GM21619 (cell line): ENCODE data around the gene CAVIN2.

Experiments used
- ATAC-seq: cut with Tn5 transposase; IDR thresholded peaks from one replicate; pipeline ENCODE4 v1.9.1; 2021; ENCODE audit not compliant: unreplicated experiment

The CAVIN2 gene

GRCh38 chr2:191866195-191866594 is 19.3 kb upstream of the CAVIN2 start:
- no peak for ATAC-seq

DNA sequence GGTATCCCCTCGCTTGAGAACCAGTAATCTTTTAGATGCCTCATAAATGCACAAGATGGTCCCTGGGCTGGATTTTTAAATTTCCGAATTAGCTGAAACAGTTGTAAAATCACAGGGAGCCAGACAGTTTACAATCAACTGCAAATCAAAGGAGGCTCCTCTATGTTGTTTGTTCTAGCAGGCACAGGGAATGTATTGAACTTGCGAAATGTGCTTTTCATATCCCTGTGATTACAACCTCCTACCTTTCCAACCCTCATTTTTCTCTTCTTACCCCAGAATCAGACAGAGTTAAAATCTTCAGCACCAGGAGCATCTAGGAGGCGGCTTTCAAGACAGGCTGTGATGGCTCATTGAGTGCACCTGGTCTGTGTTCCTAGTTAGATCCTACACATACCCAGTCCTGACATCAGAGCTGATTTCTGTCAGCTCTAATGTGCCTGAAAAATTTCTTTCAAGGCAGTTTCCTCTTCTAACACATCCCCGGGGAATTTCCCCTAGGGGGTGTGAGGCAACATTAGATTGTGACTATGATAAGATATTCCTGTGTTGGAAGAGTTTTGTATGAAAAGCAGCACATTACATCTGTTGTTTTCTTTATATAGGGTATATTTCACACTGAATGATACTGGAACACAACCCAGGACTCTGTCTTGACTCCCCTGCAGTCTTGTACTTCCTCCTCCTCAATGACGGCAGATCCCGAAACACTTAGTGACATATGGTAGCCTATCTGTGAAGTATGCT is 17.9 kb upstream of the CAVIN2 start:
- ATAC-seq, result no peak

DNA sequence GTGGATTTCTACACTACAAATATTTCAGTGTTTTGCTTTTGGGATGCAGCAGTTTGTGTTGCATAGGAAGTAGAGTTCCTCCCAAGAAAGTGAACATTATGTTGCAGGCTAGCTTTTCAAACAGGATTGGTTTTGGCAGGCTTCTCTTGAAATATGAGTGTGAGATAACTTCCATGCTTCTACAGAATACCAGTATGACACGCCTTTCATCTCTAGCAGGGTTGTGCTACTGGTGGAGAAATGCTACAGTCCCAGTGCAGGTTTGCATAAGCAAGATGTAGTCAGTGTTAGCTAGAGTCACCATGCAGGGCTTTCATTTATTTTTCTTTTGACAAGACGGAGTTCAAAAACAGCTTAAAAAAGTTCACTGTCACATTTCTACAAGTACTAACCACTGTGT is 17.1 kb upstream of the CAVIN2 start:
- ATAC-seq, result no peak

DNA sequence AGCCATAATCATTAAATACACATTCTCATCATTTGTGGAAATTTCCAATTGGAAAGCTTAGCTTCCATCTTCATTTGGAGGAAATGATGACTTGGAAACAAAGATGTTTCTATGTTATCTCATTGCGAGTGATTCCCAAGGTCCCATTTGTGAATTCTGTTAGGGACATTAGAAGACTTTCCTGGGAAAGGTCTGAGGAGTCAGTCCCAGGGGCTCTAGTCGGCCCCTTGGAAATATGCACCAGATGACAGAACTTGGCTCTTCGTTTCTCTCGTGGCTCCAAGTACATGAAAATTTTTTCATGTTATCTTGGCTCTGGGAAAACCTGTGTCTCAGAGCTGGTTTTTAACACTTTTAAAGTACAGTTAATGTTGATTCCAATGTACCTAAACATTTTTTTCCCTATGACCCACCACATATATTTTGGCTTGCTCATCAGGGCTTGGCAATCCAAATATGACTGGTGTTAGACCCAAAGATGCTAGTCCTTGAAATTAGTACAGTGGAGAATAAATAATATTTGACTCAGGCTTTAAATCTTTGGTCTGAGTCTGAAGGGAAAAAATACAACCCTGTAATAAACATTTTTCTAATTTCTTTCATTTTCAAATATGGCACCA is 15.4 kb upstream of the CAVIN2 start:
- ATAC-seq, result no peak

DNA sequence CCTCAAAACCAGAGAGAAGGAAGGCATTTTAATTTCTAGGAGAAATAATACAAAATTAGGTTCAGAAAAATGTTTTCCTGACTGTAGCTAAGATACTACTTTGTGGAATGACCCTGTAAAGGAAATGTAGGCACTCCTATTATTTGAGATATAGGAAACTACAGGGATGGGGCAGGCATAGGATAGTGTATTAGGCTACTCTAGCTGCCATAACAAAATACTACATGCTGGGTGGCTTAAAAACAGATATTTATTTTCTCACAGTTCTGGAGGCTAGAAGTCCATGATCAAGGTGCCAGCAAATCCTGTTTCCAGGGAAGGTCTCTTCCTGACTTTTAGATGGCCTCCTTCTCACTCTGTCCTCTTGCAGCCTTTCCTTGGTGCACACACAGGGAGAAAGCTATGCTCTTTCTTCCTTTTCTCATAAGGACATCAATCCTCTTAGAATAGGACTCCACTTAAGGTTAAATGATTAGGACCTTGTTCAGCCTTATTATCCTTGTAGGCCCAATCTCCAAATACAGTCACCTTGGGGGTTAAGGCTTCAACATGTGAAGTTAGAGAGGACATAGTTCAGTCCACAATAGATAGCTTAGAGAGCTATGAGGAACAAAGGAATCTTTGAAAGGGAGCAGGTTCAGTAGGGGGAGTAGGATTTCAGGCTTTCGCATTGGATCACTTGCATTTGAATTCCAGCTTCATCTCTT is 14.0 kb upstream of the CAVIN2 start:
- ATAC-seq, result no peak

DNA sequence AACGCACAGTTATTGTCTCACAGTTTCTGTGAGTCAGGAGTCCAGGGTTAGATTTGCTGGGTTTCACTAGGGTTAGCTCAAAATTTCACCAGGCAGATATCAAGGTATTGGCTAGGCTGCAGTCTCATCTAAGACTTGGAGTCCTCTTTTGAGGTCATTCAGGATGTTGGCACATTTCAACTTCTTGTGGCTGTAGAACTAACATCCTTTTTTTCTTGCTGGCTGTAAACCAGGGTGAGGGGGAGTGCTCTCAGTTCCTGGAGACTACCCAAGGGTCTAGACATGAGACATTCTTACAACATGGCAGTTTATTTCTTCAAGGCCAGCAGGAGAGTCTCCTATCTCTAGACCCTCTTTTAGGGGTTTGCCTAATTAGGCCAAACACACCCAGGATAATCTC is 12.8 kb upstream of the CAVIN2 start:
- ATAC-seq, result no peak

- no peak for ATAC-seq
These were observed 11.0 kb upstream of the CAVIN2 start for GRCh38 chr2:191857886-191858285.

GRCh38 chr2:191857259-191857805 is 10.4 kb upstream of the CAVIN2 start:
- no peak for ATAC-seq

GRCh38 chr2:191856111-191856876 is 9.4 kb upstream of the CAVIN2 start:
- ATAC-seq, result no peak

- no peak for ATAC-seq
These were observed 8.5 kb upstream of the CAVIN2 start for GRCh38 chr2:191855382-191855781.

DNA sequence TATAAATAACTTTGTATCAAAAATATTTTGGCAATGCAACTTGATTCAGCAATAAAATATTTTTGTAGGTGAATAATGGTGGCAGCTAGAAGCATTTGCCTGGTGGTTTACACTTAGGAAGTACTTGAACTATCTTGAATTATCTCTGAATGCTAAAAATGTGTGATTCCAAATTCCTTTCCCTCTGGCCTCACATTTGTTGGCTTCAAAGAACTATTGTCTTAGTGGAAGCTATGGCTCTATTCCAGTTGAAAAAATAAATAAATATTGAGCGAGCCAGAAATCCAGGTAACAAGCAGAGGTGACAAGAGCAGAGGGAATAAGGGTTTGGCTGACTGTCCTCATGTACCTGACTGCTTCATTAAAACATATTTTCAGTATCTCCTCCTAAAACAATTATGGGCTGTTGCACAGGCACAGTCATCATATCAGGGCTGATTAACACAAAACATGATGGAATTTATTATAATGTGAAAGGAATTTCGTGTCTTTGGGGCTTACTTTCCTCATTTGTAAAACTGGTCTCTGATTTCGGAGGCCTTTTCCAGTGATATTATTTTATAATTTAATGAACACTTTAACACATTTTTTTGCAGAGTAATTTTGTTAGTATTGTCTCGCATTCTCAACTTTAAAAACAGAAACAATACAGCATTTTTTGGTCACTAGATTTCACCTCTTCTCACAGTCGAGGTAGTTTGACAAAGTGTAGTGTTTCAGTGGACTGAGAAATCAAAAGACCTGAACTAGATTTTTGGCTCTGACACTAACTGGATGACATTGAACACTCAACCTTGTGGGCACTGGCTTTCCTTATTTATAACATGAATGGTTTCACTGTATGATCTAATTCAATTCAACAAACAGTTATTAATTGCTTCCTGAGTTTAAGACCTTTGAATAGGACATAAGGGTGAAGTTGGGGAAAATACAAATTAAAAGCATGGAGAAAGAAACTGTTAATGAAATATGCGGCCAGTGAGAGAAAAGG is 7.8 kb upstream of the CAVIN2 start:
- no peak for ATAC-seq

DNA sequence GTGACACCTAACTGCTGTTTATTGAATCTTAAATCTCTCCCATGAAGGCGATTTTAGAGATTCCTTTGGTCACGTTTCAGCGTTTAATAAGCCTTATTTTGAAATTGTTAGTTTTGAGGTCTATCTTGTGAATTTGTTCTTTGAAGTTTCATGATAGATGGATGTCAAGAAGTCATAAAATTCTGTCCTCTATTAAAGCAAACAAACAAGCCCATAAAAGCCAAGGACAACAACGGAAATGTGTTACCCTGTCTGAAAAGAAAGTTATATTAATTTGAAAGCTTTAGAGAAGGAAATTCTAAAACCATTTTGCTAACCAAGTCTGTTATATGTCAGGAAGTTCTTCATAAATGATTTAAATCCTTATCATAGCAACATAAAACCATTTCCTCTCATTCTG is 7.0 kb upstream of the CAVIN2 start:
- ATAC-seq, result no peak

- ATAC-seq, result no peak
These were observed 4.3 kb upstream of the CAVIN2 start for GRCh38 chr2:191851158-191851557.

- no peak for ATAC-seq
These were observed 2.2 kb upstream of the CAVIN2 start for GRCh38 chr2:191848771-191849767.

- no peak for ATAC-seq
These were observed 876 bp upstream of the CAVIN2 start for GRCh38 chr2:191847764-191848163.

DNA sequence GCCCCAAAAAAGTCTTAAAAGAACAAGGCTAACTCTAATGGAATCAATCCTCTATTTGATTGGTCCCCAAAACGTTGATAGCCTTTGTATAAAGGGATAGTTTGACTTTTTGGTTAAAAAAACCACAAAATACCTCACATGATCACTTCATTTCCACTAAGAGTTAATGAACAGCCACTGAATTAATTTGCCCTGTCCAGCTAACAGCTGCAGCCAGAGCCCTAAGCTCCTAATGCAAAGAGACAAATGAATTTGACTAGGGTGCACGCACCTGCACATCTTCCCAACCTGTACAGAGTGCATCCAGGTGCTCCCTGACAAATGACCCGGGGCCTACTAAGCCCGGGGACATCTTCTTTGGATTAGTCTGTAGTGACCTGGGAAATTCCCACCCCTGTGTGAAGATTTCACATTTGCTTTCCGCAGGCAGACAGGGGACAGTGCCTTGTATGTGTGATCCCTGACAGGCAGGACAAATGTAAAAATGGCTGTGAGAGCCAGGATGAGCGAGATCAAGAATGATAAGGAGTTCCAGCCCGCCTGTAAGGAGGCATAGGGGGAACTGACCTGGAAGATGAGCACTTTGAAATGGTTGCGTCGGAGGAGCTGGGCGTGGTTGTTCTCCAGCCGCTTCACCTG is 893 bp downstream of the CAVIN2 start:
- no peak for ATAC-seq

- no peak for ATAC-seq
These were observed 1.6 kb downstream of the CAVIN2 start for GRCh38 chr2:191845248-191845715.

GRCh38 chr2:191844706-191845105 is 2.2 kb downstream of the CAVIN2 start:
- ATAC-seq, result no peak
